ENCODE results near the gene RBM41. TPM values are rescaled to one million over a fixed set of nuclear protein-coding genes. Genes with fewer than 3 reads are reported as not detected.

Gene RBM41
- total and polyA plus RNA-seq, 2 experiments from 2014 or later = 20.0 to 21.9 TPM

DNA sequence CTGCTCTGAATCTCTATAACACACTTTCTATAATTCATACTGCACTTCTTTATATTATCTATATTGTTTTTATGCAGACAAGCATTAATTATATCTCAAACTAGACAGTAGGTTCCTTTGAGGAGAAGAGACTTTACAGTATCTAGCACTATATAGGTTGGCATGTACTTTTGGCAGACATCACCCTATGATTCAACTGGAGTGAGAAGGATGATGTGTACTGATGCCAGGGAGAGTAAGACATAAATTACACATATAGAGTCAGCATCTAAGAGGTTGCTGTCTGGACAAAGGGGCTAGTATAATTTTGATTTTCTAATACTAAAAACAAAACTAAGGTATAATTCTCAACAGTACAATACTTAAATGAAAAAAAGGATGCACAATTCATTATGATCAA is 5.1 kb upstream of the RBM41 start:
- H4K20me1 ChIP-seq (replicated peaks; ENCODE audit: insufficient read depth) = no peaks in the 10 kb centered on the region
- Mint-ChIP-seq H3K9me3 (no peaks in the 10 kb centered on the region), H3K27ac (no peak overlapping the region), H3K4me1 (no peaks in the 10 kb centered on the region), H3K4me3 (no peak overlapping the region), H3K36me3 (ENCODE audit: low read depth) (no peaks in the 10 kb centered on the region), H3K27me3 (ENCODE audit: insufficient read depth, low read depth, poor library complexity) (peaks cover under 1% of the 10 kb centered on the region)
- no peaks in the 10 kb centered on the region for H3K9me2 ChIP-seq (ENCODE audit: insufficient read depth)
- no peak overlapping the region for H2AFZ ChIP-seq
- no peaks in the 10 kb centered on the region for H3K4me1 ChIP-seq (ENCODE audit: insufficient read depth)
- TF ChIP-seq, protein P1, sequence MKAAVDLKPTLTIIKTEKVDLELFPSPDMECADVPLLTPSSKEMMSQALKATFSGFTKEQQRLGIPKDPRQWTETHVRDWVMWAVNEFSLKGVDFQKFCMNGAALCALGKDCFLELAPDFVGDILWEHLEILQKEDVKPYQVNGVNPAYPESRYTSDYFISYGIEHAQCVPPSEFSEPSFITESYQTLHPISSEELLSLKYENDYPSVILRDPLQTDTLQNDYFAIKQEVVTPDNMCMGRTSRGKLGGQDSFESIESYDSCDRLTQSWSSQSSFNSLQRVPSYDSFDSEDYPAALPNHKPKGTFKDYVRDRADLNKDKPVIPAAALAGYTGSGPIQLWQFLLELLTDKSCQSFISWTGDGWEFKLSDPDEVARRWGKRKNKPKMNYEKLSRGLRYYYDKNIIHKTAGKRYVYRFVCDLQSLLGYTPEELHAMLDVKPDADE (IDR thresholded peaks at IDR 0.05) = no peak
- TF ChIP-seq NANOG (IDR thresholded peaks at IDR 0.05; ENCODE audit: borderline replicate concordance) = no peak
- TF ChIP-seq CREB1 (CRISPR knock-in tag; IDR thresholded peaks at IDR 0.05; ENCODE audit: low read depth) = no peak
- TF ChIP-seq POLR2AphosphoS5 (IDR thresholded peaks at IDR 0.05; ENCODE audit: low read depth) = no peak
- TF ChIP-seq, protein P2, sequence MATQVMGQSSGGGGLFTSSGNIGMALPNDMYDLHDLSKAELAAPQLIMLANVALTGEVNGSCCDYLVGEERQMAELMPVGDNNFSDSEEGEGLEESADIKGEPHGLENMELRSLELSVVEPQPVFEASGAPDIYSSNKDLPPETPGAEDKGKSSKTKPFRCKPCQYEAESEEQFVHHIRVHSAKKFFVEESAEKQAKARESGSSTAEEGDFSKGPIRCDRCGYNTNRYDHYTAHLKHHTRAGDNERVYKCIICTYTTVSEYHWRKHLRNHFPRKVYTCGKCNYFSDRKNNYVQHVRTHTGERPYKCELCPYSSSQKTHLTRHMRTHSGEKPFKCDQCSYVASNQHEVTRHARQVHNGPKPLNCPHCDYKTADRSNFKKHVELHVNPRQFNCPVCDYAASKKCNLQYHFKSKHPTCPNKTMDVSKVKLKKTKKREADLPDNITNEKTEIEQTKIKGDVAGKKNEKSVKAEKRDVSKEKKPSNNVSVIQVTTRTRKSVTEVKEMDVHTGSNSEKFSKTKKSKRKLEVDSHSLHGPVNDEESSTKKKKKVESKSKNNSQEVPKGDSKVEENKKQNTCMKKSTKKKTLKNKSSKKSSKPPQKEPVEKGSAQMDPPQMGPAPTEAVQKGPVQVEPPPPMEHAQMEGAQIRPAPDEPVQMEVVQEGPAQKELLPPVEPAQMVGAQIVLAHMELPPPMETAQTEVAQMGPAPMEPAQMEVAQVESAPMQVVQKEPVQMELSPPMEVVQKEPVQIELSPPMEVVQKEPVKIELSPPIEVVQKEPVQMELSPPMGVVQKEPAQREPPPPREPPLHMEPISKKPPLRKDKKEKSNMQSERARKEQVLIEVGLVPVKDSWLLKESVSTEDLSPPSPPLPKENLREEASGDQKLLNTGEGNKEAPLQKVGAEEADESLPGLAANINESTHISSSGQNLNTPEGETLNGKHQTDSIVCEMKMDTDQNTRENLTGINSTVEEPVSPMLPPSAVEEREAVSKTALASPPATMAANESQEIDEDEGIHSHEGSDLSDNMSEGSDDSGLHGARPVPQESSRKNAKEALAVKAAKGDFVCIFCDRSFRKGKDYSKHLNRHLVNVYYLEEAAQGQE (IDR thresholded peaks at IDR 0.05; ENCODE audit: unreplicated experiment) = no peak
- TF ChIP-seq ZNF114 (CRISPR knock-in tag; IDR thresholded peaks at IDR 0.05) = no peak
- TF ChIP-seq, protein P3, sequence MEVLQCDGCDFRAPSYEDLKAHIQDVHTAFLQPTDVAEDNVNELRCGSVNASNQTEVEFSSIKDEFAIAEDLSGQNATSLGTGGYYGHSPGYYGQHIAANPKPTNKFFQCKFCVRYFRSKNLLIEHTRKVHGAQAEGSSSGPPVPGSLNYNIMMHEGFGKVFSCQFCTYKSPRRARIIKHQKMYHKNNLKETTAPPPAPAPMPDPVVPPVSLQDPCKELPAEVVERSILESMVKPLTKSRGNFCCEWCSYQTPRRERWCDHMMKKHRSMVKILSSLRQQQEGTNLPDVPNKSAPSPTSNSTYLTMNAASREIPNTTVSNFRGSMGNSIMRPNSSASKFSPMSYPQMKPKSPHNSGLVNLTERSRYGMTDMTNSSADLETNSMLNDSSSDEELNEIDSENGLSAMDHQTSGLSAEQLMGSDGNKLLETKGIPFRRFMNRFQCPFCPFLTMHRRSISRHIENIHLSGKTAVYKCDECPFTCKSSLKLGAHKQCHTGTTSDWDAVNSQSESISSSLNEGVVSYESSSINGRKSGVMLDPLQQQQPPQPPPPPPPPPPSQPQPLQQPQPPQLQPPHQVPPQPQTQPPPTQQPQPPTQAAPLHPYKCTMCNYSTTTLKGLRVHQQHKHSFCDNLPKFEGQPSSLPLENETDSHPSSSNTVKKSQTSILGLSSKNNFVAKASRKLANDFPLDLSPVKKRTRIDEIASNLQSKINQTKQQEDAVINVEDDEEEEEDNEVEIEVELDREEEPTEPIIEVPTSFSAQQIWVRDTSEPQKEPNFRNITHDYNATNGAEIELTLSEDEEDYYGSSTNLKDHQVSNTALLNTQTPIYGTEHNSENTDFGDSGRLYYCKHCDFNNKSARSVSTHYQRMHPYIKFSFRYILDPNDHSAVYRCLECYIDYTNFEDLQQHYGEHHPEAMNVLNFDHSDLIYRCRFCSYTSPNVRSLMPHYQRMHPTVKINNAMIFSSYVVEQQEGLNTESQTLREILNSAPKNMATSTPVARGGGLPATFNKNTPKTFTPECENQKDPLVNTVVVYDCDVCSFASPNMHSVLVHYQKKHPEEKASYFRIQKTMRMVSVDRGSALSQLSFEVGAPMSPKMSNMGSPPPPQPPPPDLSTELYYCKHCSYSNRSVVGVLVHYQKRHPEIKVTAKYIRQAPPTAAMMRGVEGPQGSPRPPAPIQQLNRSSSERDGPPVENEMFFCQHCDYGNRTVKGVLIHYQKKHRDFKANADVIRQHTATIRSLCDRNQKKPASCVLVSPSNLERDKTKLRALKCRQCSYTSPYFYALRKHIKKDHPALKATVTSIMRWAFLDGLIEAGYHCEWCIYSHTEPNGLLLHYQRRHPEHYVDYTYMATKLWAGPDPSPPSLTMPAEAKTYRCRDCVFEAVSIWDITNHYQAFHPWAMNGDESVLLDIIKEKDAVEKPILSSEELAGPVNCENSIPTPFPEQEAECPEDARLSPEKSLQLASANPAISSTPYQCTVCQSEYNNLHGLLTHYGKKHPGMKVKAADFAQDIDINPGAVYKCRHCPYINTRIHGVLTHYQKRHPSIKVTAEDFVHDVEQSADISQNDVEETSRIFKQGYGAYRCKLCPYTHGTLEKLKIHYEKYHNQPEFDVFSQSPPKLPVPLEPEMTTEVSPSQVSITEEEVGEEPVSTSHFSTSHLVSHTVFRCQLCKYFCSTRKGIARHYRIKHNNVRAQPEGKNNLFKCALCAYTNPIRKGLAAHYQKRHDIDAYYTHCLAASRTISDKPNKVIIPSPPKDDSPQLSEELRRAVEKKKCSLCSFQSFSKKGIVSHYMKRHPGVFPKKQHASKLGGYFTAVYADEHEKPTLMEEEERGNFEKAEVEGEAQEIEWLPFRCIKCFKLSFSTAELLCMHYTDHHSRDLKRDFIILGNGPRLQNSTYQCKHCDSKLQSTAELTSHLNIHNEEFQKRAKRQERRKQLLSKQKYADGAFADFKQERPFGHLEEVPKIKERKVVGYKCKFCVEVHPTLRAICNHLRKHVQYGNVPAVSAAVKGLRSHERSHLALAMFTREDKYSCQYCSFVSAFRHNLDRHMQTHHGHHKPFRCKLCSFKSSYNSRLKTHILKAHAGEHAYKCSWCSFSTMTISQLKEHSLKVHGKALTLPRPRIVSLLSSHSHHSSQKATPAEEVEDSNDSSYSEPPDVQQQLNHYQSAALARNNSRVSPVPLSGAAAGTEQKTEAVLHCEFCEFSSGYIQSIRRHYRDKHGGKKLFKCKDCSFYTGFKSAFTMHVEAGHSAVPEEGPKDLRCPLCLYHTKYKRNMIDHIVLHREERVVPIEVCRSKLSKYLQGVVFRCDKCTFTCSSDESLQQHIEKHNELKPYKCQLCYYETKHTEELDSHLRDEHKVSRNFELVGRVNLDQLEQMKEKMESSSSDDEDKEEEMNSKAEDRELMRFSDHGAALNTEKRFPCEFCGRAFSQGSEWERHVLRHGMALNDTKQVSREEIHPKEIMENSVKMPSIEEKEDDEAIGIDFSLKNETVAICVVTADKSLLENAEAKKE (CRISPR knock-in tag; IDR thresholded peaks at IDR 0.05) = no peak
- TF ChIP-seq ZNF331 (CRISPR knock-in tag; IDR thresholded peaks at IDR 0.05; ENCODE audit: low read depth) = no peak
- TF ChIP-seq, protein P4, sequence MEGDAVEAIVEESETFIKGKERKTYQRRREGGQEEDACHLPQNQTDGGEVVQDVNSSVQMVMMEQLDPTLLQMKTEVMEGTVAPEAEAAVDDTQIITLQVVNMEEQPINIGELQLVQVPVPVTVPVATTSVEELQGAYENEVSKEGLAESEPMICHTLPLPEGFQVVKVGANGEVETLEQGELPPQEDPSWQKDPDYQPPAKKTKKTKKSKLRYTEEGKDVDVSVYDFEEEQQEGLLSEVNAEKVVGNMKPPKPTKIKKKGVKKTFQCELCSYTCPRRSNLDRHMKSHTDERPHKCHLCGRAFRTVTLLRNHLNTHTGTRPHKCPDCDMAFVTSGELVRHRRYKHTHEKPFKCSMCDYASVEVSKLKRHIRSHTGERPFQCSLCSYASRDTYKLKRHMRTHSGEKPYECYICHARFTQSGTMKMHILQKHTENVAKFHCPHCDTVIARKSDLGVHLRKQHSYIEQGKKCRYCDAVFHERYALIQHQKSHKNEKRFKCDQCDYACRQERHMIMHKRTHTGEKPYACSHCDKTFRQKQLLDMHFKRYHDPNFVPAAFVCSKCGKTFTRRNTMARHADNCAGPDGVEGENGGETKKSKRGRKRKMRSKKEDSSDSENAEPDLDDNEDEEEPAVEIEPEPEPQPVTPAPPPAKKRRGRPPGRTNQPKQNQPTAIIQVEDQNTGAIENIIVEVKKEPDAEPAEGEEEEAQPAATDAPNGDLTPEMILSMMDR (conservative IDR thresholded peaks at IDR 0.05; ENCODE audit: low read depth in 2 of 2) = no peak
- no peak for TF ChIP-seq JUNB (IDR thresholded peaks at IDR 0.05; ENCODE audit: unreplicated experiment)
- H3K4me3 ChIP-seq = no peak overlapping the region
- no peaks in the 10 kb centered on the region for H3K36me3 ChIP-seq (ENCODE audit: insufficient read depth)
- H3K79me2 ChIP-seq (replicated peaks; ENCODE audit: insufficient read depth) = no peaks in the 10 kb centered on the region
- DNase-seq (ENCODE audit: low spot score) (no peak), ATAC-seq (no peak)
- H3K27ac ChIP-seq (ENCODE audit: low read depth) = no peak overlapping the region
- H3K27me3 ChIP-seq (ENCODE audit: insufficient read depth) = no peaks in the 10 kb centered on the region
- no peaks in the 10 kb centered on the region for H3F3A ChIP-seq (replicated peaks; ENCODE audit: low read depth)
- no peak overlapping the region for H3K4me2 ChIP-seq
